GM20431 (cell line): Measurements from ENCODE around the gene TMEM200A.

Experiments
- in situ Hi-C: fragments of 300-500 bp; cut with MseI, MboI; formaldehyde crosslinking; loops from one replicate; pipeline ENCODE4 v1.15.0; 2020; ENCODE audit warnings: low sequenced_read_pairs; ENCODE audit not compliant: unreplicated experiment

Gene TMEM200A

DNA sequence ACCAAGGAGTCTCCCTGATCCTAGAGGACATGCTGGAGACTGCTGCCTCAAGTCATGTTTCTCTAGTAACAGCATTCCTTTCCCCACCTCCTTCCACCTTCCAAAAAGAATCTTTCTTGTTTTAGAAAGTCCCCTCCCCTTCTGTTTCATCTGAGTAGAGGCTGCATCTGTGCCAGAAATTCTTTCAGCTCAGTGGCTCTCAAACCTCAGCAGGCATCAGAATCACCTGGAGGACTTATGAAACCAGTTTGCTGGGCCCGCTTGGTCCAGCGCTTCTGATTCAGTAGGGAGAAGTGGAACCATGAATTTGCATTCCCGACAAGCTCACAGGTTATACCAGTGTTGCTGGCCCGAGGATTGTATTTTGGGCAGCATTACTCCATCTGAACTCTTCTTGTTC is 55.1 kb downstream of the TMEM200A start:
- in situ Hi-C loops, result no loop called here

- in situ Hi-C loops, result no loop called here
Measured at GRCh38 chr6:130421585-130421984, 55.8 kb downstream of the TMEM200A start.

DNA sequence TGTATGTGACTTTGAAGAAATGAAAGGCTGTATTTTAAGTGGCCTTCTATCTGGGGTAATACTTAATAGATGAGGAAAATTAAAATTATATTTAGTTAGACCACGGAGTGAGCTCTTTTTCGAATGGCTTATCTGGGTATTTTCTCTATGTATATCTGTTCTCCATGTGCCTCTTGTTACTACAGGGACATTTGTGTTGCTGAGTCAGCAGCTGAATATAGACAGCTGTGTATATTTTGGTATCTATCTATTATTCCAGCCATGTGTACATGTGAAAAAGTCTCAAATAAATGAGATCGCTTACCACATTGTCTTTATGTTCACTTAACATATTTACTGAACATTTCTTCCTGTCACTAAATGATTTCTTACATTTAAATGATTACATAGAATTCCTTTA is 57.2 kb downstream of the TMEM200A start:
- in situ Hi-C loops, result no loop called here

DNA sequence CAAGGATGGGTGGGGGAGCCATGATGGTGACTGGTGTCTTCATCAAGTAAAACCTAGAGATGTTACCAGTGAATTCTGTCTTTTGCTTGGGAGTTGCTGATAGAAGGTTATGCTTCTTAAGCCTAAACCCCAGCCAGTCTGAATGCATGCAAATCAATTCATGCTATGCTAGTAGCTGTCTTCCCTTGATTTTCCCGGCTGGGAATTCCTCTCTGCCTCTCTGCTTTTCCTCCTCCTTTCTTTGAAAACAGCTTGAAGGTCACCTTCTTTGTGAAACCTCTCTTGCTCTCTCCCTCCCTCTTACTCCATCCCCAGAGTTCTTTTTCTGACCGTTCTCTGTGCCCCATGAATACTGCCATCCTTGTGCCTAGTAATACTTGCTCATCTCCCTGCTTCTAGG is 58.9 kb downstream of the TMEM200A start:
- in situ Hi-C loops, result no loop called here

DNA sequence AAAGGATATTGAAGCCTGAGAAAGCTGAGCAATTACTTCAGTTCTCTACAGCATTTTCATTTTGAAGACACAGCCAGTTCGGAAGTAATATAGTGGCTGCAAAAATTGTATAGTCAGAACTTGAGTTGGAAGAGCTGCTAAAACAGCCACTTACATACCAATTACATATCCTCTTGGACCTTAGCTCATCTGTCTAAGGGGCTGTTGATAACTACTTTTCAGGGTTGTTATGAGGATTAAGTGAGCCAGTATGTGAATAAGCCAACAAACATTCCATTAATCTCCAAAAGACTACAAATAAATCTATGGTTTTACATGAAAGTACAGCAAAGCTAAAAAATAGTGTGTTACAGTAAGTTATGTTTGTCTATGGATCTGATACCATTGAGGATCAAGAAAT is 59.7 kb downstream of the TMEM200A start:
- in situ Hi-C loops, result no loop called here

DNA sequence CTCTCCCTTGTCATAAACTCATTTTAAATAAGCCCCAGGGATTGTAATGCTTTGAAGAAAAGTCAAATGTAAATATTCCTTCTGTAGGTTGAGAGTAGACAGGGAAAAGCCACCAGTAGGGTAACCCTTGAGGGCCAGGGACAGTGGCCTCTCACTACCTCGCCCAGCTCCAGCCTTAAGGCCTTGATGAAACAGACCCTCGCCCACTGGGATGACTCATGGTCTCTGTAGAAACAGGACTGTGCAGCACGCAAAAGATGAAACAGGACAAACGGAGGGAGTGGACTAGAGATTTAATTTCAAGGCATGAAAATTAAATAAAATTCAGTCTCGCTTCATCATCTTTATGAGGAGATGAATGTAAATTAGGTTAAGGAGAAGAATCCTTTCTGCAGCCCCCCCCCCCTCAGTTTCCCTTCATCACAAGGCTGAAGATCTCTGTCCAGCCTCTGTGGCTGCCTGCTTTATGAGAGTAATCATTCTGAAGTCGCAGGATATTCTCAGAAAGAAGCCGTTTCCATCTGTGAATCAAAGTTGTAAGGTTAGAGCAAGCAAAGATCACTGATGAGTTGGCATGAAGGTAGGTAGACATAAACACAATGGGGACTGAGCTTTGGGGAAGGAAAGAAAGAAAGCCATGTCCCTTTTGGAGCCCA is 60.4 kb downstream of the TMEM200A start:
- in situ Hi-C loops, result no loop called here

- in situ Hi-C loops, result no loop called here
Measured at GRCh38 chr6:130431346-130431852, 65.6 kb downstream of the TMEM200A start.

DNA sequence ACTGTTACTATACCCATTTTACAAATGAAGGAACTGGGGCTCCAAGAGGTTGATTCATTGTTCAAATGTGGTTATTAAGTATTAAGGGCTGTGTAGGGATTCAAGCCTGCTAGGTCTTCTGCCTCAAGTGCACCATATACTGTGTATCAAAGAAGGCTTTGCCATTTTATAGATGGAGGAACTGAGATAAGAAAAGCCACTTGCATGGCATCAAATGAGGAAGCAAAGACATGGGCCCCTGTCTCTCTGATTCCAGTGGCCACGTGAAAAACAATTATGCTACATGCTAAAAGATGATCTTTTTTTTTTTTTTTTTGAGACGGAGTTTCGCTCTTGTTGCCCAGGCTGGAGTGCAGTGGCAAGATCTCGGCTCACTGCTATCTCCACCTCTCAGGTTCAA is 67.0 kb downstream of the TMEM200A start:
- in situ Hi-C loops, result no loop called here

DNA sequence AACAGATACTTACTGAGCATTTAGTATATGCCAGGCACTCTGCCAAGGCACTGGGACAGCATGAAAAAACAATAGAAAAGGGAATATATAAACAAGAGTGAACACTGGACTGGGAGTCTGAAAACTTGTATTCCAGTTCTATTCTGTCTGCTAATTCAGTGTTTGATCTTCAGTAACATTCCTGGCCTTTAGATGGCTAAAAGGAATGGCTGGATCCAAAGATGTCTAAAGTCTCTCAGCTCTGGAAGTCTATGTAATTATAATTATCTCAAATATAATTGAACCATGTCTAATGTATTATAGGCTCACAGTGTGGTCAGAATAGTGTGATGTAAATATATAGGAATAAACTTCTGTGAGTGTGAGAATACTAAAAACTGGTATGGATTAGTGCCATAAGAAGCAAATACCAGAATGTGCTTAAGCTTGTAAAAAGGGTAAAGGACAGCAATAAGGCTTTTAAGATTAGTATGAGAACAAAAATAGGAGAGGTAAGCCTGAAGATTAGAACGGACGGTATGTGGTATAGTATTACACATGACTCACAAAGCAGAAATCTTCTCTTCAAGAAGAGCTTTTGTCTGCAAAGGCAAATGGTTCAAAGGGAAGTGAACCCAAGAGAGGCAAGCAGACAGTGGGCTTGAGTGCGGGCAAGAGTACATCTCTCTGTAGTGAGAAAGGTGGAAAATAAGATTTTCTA is 68.5 kb downstream of the TMEM200A start:
- in situ Hi-C loops, result no loop called here

DNA sequence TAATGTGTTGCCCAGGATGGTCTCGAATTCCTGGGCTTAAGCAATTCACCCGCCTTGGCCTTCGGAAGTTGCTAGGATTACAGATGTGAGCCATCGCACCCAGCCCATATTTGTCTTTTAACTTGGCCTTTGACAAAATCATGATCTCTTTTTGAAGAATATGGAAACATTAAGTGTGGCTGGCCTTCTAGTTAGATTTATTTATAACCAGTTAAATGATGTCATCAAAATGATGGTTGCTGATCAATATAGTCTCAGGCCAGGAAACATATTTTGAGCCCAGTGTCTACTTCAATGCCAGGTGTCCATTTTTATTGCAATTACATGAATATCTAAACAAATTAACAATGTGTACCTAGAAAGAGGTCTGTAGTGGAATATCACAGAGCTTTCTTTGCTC is 69.4 kb downstream of the TMEM200A start:
- in situ Hi-C loops, result no loop called here

GRCh38 chr6:130437961-130438360 is 72.1 kb downstream of the TMEM200A start:
- in situ Hi-C loops, result no loop called here

GRCh38 chr6:130447374-130447773 is 81.6 kb downstream of the TMEM200A start:
- in situ Hi-C loops, result no loop called here

DNA sequence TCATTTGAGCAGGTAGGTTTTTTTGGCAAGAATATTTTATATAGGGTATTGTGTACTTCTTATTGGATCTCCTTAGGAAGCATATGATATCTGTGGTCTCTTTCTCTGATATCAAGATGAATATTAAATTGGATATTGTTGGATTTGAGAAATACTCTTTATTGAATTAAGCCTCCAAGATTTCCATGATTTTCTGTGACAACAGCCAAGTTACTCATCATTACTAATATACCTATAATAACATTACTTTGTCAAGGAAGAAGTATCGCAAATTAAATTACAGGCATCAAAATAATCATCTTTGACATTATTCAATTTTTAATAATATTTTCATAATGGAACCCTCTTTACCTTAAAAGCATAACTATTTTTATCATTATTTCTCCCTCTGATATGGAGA is 86.5 kb downstream of the TMEM200A start:
- in situ Hi-C loops, result no loop called here

GRCh38 chr6:130453230-130453629 is 87.4 kb downstream of the TMEM200A start:
- in situ Hi-C loops, result no loop called here

DNA sequence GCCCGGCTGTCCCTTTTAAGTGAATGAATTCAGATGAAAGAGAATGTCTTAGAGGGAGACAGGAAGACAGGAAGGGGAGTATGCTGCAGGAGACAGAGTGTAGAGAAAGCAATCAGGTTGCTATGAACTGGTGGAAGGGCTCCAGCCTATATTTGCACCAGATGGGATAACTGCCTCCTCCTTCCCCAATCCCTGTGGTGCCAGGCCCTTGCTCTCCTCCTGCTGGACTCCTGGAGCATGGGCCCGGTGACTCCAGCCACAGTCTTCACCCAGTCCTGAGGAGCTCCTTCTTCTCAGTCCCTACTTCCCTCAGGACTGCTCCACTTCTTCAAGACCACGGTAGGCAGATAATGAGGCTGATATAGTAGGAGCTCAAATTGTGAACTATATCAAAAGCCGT is 91.8 kb downstream of the TMEM200A start:
- in situ Hi-C loops, result no loop called here

GRCh38 chr6:130459316-130459715 is 93.5 kb downstream of the TMEM200A start:
- in situ Hi-C loops, result no loop called here

GRCh38 chr6:130460934-130461333 is 95.1 kb downstream of the TMEM200A start:
- in situ Hi-C loops, result no loop called here

- in situ Hi-C loops, result no loop called here
Measured at GRCh38 chr6:130466052-130466747, 100.4 kb downstream of the TMEM200A start.

DNA sequence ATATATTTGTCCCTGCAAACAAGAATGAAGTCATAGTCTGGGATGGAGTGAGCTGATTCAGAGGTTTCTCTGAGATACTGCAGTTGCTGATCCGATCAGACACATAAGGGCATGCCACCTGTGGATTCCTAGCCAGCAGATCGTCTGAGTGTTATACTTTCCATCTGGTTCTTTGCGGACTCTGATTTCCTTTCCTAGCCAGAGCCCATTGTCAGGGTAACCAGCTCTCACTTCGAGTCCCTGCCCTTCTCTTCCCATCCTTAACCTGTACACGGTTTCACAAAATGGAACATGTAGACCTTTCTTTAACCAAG is 100.9 kb downstream of the TMEM200A start:
- in situ Hi-C loops, result no loop called here

- in situ Hi-C loops, result no loop called here
Measured at GRCh38 chr6:130467146-130468050, 101.6 kb downstream of the TMEM200A start.
